GM12873 (cell line): ENCODE results near the gene LILRB3.

Experiments used
- TF ChIP-seq, protein P1 (sequence below): IDR thresholded peaks from 2 replicates; pipeline ENCODE4 v1.5.1; 2012; ENCODE audit warnings: low read depth, mild to moderate bottlenecking, moderate library complexity, low read length, control low read depth; ENCODE audit not compliant: insufficient read depth; ENCODE audit errors: missing control alignments

LILRB3 gene

GRCh38 chr19:54201980-54202379, 20.8 kb downstream of the LILRB3 start:
- TF ChIP-seq, protein P1, sequence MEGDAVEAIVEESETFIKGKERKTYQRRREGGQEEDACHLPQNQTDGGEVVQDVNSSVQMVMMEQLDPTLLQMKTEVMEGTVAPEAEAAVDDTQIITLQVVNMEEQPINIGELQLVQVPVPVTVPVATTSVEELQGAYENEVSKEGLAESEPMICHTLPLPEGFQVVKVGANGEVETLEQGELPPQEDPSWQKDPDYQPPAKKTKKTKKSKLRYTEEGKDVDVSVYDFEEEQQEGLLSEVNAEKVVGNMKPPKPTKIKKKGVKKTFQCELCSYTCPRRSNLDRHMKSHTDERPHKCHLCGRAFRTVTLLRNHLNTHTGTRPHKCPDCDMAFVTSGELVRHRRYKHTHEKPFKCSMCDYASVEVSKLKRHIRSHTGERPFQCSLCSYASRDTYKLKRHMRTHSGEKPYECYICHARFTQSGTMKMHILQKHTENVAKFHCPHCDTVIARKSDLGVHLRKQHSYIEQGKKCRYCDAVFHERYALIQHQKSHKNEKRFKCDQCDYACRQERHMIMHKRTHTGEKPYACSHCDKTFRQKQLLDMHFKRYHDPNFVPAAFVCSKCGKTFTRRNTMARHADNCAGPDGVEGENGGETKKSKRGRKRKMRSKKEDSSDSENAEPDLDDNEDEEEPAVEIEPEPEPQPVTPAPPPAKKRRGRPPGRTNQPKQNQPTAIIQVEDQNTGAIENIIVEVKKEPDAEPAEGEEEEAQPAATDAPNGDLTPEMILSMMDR: no peak

- TF ChIP-seq, protein P1: no peak
Measured at GRCh38 chr19:54201172-54201701, 21.6 kb downstream of the LILRB3 start.

DNA sequence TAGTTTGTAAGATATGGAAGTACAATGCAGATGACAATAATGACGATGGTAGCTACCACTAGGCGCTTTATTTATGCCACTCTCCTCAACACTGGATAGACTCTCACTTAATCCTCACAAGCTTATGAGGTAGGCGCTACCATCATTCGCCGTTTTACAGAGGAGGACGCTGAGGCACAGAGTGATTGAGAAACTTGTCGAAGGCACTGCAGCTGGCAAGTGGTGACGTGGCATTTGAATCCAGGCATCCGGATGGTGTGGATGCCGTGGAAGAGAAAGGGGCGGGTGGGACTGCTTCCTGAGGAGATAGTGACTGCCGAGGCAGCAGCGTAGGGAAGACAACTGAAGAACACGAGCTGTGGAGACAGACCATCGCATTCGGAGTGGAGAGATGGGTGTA, 23.4 kb downstream of the LILRB3 start:
- TF ChIP-seq, protein P1: no peak

DNA sequence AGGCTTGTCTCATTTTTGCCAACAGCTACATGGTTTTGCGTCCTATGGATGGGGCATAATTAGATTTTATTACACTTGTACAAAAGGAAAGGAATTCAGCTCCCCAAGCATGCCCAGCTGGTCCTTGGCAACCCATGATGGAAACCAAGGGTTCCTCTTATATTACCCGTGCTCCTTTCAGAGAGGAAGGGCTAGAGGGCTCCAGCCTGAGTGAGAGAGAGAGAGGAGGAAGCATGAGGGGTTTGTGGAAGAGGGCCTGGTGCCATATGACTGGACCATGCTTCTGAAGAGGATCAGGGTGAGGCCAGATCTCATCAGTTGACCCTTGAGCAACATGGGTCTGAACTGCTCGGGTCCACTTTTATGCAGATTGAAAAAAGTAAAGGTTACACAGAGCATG, 25.7 kb downstream of the LILRB3 start:
- TF ChIP-seq, protein P1: no peak

DNA sequence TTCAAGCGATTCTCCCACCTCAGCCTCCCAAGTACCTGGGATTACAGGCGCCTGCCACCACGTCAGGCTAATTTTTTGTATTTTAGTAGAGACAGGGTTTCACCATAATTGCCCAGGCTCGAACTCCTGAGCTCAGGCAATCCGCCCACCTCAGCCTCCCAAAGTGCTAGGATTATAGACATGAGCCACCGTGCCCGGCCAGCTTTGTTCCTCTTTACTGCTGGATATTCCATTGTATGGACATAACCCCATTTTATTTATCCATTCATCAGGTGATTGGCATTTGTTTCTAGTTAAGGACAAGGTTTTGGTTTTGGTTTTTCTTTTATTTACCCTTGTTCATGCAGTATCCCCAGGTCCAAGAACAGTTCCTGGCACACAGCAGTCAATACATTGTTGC, 26.3 kb downstream of the LILRB3 start:
- TF ChIP-seq, protein P1: no peak

GRCh38 chr19:54193011-54193410, 29.8 kb downstream of the LILRB3 start:
- TF ChIP-seq, protein P1: no peak

DNA sequence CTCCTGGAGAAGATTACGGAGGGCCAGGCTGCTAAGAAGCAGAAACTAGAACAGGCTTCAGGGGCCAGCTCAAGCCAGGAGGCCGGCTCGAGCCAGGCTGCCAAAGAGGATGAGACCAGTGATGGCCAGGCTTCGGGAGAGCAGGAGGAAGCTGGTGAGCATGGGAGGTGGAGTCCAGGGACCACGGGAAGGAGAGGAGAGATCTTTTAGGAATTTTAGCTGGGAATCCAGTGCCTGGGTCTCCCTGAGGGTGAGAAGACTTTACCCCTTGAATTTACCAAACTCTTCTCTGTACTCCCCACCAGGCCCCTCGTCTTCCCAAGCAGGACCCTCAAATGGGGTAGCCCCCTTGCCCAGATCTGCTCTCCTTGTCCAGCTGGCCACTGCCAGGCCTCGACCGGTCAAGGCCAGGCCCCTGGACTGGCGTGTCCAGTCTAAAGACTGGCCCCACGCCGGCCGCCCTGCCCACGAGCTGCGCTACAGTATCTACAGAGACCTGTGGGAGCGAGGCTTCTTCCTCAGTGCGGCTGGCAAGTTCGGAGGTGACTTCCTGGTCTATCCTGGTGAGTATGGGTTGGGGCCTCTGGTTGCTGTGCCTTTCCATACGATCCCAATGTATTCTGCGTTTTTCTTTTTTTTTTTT, 30.9 kb downstream of the LILRB3 start:
- TF ChIP-seq, protein P1: no peak
